GM19239 (cell line): Measurements from ENCODE around the gene TRPM3.
"Not testable (repeated sequence)": the region's sequence is repeated elsewhere in the genome, so short reads cannot be mapped to it uniquely, and the experiment has no call there.

ENCODE experiments used
- DNase-seq: peaks from one replicate; pipeline ENCODE4 v3.0.0; 2011; ENCODE audit warnings: low spot score; ENCODE audit not compliant: insufficient read length
- FAIRE-seq: peaks from 2 replicates; lab custom pipeline; 2011; peaks lifted over from hg19 to GRCh38; lab: Jason Lieb, UNC

The TRPM3 gene

DNA sequence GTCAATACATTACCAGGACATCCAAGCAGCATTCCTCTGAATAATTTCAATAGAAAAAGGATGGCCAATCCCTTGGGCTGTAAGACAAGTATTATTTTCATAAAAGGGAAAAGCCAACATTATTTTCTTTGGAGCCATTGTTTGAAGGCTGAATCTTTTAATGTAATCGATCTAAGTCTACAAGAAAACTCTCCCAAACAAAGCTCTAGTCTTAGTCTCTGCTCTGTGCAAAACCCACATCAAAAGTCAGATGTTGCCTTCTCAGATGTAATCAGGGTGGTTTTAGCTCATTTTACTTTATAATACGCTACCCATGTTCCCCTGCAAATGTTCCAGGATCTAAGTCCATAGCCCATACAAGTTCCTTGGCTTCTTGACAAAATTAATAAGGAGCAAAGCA is 325.6 kb downstream of the TRPM3 start:
- DNase-seq (no peak), FAIRE-seq (no peak)

GRCh38 chr9:70792796-70793195 is 328.6 kb downstream of the TRPM3 start:
- FAIRE-seq = no peak

DNA sequence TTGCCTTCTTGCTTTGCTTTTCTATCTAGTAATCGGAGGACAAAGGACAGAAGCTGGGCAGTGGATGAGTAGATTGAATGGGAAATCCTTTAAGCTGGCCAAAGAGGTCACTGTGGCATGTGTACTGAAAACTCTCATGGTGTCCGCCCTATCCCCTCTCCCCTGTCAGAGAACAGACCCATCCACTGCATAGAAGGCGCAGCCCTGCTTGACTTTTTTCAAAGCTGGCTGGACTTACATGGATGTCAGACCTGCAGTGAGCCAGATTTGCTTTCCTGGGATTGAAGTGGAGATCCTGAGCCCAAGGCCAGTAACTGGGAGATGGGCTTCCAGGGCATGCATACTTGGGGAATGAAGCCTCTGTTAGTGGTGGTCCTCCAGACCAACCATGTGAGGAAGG is 329.5 kb downstream of the TRPM3 start:
- no peak for DNase-seq
- no peak for FAIRE-seq

More at GRCh38 chr9:70792796-70793195, 328.6 kb downstream of the TRPM3 start:
- no peak for DNase-seq

DNA sequence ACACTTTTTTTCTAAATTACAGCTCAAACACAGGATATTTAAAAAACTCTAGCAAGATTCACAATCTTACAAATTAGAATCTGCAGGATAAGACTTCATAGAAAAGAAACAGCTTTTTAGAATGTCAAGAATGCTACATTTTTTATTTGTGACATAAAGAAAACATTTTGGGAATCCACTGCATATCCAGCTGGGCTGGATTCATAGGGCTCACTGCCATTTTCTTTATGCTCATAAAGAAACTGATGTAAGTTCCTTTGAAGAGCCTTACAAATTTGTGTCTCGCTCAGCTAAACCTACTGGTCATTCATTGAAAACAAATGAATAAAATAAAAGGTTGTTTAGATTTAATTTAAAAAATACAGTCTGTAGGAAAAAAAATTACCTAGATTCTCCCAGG is 332.3 kb downstream of the TRPM3 start:
- no peak for DNase-seq
- FAIRE-seq = no peak

DNA sequence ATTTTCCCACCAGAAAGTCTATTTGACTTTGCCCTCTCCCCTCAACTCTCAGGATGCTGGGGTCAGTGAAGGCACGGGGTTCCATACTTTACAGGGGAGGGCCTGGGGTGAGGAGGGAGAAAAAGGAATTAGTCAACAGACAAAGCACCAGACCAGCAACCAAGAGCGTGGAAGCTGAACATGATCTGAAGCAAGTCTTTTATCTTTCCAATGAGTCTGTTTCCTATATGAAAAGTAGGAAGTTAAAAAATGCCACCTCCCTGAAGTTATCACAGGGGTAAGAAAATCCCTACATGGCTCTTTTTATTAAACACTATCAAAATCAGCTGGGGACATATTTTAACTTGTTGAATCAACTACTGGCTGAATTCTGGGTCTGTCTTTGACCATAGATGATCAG is 337.0 kb downstream of the TRPM3 start:
- no peak for FAIRE-seq
- no peak for DNase-seq

GRCh38 chr9:70778568-70778967 is 342.9 kb downstream of the TRPM3 start:
- no peak for DNase-seq
- no peak for FAIRE-seq

- FAIRE-seq = no peak
- no peak for DNase-seq
Observed at GRCh38 chr9:70773579-70773978, 347.8 kb downstream of the TRPM3 start.

GRCh38 chr9:70772601-70773000 is 348.8 kb downstream of the TRPM3 start:
- FAIRE-seq (no peak), DNase-seq (no peak)

- DNase-seq (no peak), FAIRE-seq (no peak)
Observed at GRCh38 chr9:70765946-70766345, 355.5 kb downstream of the TRPM3 start.

GRCh38 chr9:70761139-70761670 is 360.2 kb downstream of the TRPM3 start:
- DNase-seq = no peak
- no peak for FAIRE-seq

DNA sequence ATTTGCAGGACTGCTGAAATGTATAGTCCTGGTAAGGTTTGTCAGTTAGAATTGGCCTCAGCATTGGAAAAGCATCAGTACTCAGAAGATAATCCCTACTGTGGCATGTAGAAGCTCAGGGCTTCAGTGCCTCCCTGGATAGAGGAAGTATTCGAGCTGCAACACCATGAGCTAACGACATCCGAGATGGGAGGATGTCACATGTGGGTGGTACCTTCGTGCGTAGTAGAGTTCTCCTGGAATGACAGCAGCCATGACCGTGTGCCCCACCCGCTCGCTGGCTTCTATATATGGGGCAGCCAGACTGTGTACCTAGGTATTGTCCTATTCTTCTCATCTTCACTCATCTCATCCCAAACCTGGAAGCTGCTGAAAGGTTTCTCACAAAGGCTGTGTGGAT is 361.2 kb downstream of the TRPM3 start:
- FAIRE-seq = no peak
- no peak for DNase-seq

DNA sequence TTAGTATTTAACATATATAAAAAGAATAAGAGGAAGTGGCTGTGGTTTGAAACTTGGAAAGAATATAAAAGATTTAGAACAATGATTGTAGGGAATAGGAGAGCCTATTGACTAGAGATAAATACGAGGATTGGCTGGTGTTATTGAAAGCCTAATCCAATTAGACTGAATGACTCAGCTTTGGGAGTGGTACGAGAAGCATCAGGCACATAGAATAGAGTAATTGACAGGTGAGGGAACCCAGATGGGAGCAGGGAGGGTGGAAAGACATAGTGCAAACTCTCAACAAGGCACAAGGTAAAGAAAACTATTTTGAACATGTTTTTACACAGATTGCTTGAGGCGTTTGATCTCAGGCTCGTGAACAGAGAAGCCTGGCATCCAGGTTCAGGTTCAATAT is 368.1 kb downstream of the TRPM3 start:
- FAIRE-seq (no peak), DNase-seq (no peak)

DNA sequence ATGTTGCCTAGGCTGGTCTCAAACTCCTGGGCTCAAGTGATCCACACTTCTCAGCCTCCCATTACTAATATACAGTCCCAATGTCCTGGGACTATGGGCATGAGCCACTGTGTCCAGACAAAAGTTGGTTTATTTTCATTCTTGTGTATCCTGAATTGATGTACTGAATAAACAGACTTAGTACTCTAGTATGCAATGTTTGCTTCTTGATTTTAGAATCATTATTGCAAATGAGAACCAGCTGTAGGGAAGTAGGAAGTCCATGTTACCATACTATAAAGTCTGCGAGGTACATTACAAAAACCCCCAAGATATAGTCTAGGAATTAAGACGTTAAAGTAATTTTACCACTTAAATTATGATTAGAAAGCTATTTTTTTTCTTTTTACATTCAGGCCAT is 372.4 kb downstream of the TRPM3 start:
- FAIRE-seq (no peak), DNase-seq (no peak)

GRCh38 chr9:70747261-70747718 is 374.1 kb downstream of the TRPM3 start:
- FAIRE-seq (no peak), DNase-seq (no peak)

- FAIRE-seq (no peak), DNase-seq (no peak)
Observed at GRCh38 chr9:70746760-70747159, 374.7 kb downstream of the TRPM3 start.

- no peak for FAIRE-seq
Observed at GRCh38 chr9:70746316-70746715, 375.1 kb downstream of the TRPM3 start.

DNA sequence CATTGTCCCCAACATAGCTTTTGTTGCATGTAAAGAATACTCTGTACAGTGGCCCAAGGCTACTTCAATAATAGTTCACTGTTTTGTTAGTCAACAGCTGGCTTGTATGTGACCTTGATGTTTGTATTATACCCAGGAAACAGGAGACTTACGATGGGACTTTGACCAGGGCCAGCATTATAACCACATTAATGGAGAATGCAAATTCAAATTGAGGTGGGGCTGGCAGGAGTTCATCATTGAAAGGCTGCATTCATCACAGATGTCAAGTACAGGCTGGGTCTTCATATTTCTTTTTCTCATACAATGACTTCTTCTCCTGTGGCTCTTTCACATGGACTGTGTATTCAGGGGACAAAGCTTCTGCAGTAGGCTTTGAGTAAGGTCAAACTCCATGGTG is 396.6 kb downstream of the TRPM3 start:
- not testable (repeated sequence) for FAIRE-seq, DNase-seq

More at GRCh38 chr9:70746316-70746715, 375.1 kb downstream of the TRPM3 start:
- DNase-seq = no peak

GRCh38 chr9:70724025-70724424 is 397.4 kb downstream of the TRPM3 start:
- not testable (repeated sequence) for FAIRE-seq

GRCh38 chr9:70706797-70707196 is 414.6 kb downstream of the TRPM3 start:
- not testable (repeated sequence) for DNase-seq, FAIRE-seq

More at GRCh38 chr9:70724025-70724424, 397.4 kb downstream of the TRPM3 start:
- not testable (repeated sequence) for DNase-seq

- FAIRE-seq = no peak
- no peak for DNase-seq
Observed at GRCh38 chr9:70701163-70701562, 420.3 kb downstream of the TRPM3 start.

- FAIRE-seq = no peak
- no peak for DNase-seq
Observed at GRCh38 chr9:70696694-70697335, 424.6 kb downstream of the TRPM3 start.

- DNase-seq (no peak), FAIRE-seq (no peak)
Observed at GRCh38 chr9:70694758-70695157, 426.7 kb downstream of the TRPM3 start.
